Measurements from ENCODE around the gene LIPG.
"Not testable (repeated sequence)": the region's sequence is repeated elsewhere in the genome, so short reads cannot be mapped to it uniquely, and the experiment has no call there.

GRCh38 chr18:49515003-49515402 lies 46.9 kb upstream of the LIPG start:
- TF ChIP-seq, protein P1, sequence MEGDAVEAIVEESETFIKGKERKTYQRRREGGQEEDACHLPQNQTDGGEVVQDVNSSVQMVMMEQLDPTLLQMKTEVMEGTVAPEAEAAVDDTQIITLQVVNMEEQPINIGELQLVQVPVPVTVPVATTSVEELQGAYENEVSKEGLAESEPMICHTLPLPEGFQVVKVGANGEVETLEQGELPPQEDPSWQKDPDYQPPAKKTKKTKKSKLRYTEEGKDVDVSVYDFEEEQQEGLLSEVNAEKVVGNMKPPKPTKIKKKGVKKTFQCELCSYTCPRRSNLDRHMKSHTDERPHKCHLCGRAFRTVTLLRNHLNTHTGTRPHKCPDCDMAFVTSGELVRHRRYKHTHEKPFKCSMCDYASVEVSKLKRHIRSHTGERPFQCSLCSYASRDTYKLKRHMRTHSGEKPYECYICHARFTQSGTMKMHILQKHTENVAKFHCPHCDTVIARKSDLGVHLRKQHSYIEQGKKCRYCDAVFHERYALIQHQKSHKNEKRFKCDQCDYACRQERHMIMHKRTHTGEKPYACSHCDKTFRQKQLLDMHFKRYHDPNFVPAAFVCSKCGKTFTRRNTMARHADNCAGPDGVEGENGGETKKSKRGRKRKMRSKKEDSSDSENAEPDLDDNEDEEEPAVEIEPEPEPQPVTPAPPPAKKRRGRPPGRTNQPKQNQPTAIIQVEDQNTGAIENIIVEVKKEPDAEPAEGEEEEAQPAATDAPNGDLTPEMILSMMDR (IDR thresholded peaks at IDR 0.05), result not testable (repeated sequence)
- TF ChIP-seq POLR2A (IDR thresholded peaks at IDR 0.05), result not testable (repeated sequence)
